ENCODE data around the gene CTRL. TPM values are rescaled to one million over a fixed set of nuclear protein-coding genes. Genes with fewer than 3 reads are reported as not detected.

Gene CTRL
- total RNA-seq, 1 donor, result 1.3 TPM

- H3K4me3 ChIP-seq (ENCODE audit: low read depth, low read length), result no peak overlapping the region
- TF ChIP-seq CTCF (IDR thresholded peaks at IDR 0.05; ENCODE audit: insufficient read depth, low read depth, low read length), result no peak
- DNase-seq (ENCODE audit: low read depth), result no peak
Observed at GRCh38 chr16:67971111-67971510, 39.4 kb upstream of the CTRL start.

GRCh38 chr16:67969254-67970039 lies 37.8 kb upstream of the CTRL start:
- TF ChIP-seq CTCF (IDR thresholded peaks at IDR 0.05; ENCODE audit: insufficient read depth, low read depth, low read length), result no peak
- peak overlapping the region; percentile 96 for H3K4me3 ChIP-seq (ENCODE audit: low read depth, low read length)
- DNase-seq (ENCODE audit: low read depth), result peak; percentile 35

- DNase-seq (ENCODE audit: low read depth), result peak; percentile 72
- peak within 1 kb of the TSS; percentile 96 for H3K4me3 ChIP-seq (ENCODE audit: low read depth, low read length)
- no peak for TF ChIP-seq CTCF (IDR thresholded peaks at IDR 0.05; ENCODE audit: insufficient read depth, low read depth, low read length)
Observed at GRCh38 chr16:67968400-67969253, 37.0 kb upstream of the CTRL start, which contains the start of gene SLC12A4. TSS of gene SLC12A4 (minus strand) at chr16:67968637. CDS start at chr16:67968553, 84 bp downstream.

GRCh38 chr16:67967958-67968399 lies 36.3 kb upstream of the CTRL start:
- DNase-seq (ENCODE audit: low read depth), result peak; percentile 50
- no peak for TF ChIP-seq CTCF (IDR thresholded peaks at IDR 0.05; ENCODE audit: insufficient read depth, low read depth, low read length)
- H3K4me3 ChIP-seq (ENCODE audit: low read depth, low read length), result peak overlapping the region; percentile 96

GRCh38 chr16:67967183-67967957 lies 35.7 kb upstream of the CTRL start:
- TF ChIP-seq CTCF (IDR thresholded peaks at IDR 0.05; ENCODE audit: insufficient read depth, low read depth, low read length), result no peak
- peak; percentile 25 for DNase-seq (ENCODE audit: low read depth)
- H3K4me3 ChIP-seq (ENCODE audit: low read depth, low read length), result peak overlapping the region; percentile 96

- DNase-seq (ENCODE audit: low read depth), result peak; percentile 61
- H3K4me3 ChIP-seq (ENCODE audit: low read depth, low read length), result peak overlapping the region; percentile 96
- no peak for TF ChIP-seq CTCF (IDR thresholded peaks at IDR 0.05; ENCODE audit: insufficient read depth, low read depth, low read length)
Observed at GRCh38 chr16:67966549-67967182, 35.0 kb upstream of the CTRL start.

Data from fibroblast of villous mesenchyme (primary cell).